Breast epithelium (tissue), 4 donors: ENCODE measurements around the gene MAJIN. TPM values are rescaled to one million over a fixed set of nuclear protein-coding genes. Genes with fewer than 3 reads are reported as not detected.

Source experiments
- DNase-seq, 2 donors: peaks; one replicate each; pipeline ENCODE4 v3.0.0-alpha.2; 2019; ENCODE audit warnings: low spot score in 2 of 2
- H3K27ac ChIP-seq, 2 donors: fragments of 200-600 bp; sonication (generic) in 1 of 2; one replicate each; pipeline ENCODE4 v1.5.1; 2016 to 2019; ENCODE audit warnings: mild to moderate bottlenecking in 1 of 2
- H3K27me3 ChIP-seq, 2 donors: fragments of 200-600 bp; sonication (generic) in 1 of 2; one replicate each; pipeline versions ENCODE4 v1.5.1 to v1.6.0; 2017 to 2019; ENCODE audit warnings: control low read depth in 1 of 2, mild to moderate bottlenecking in 1 of 2
- H3K36me3 ChIP-seq: fragments of 200-600 bp; one replicate; pipeline ENCODE4 v1.5.1; 2019
- H3K4me1 ChIP-seq, 2 donors: fragments of 200-600 bp; sonication (generic); one replicate each; pipeline ENCODE4 v1.5.1; 2016 to 2019; ENCODE audit warnings: control low read depth in 1 of 2
- H3K4me3 ChIP-seq, 3 donors: fragments of 200-600 bp; sonication (generic); 1 replicate in 2 of 3; 2 replicates in 1 of 3; pipeline ENCODE4 v1.5.1; 2016 to 2019; ENCODE audit warnings: mild to moderate bottlenecking in 3 of 3, moderate library complexity in 2 of 3
- H3K9me3 ChIP-seq, 2 donors: fragments of 200-600 bp; sonication (generic) in 1 of 2; one replicate each; pipeline ENCODE4 v1.5.1; 2016 to 2019; ENCODE audit warnings: control low read depth in 1 of 2
- CTCF ChIP-seq, 3 donors: fragments of 450-650 bp; IDR thresholded peaks; one replicate each; pipeline ENCODE4 v1.5.1; 2016 to 2017; ENCODE audit warnings: antibody characterized with exemption in 3 of 3, mild to moderate bottlenecking in 3 of 3, moderate library complexity in 3 of 3
- POLR2A ChIP-seq: fragments of 450-650 bp; IDR thresholded peaks from one replicate; pipeline ENCODE4 v1.6.1; 2016; ENCODE audit warnings: antibody characterized with exemption, mild to moderate bottlenecking, moderate library complexity
- POLR2AphosphoS5 ChIP-seq, 3 donors: sonication (generic); formaldehyde crosslinking; IDR thresholded peaks; one replicate each; pipeline ENCODE4 v1.6.1; 2017; ENCODE audit warnings: antibody characterized with exemption in 3 of 3
- intact Hi-C: fragments of 100-400 bp; cut with DNase I; formaldehyde crosslinking; loops from one replicate; pipeline ENCODE4 v1.15.1; 2023; ENCODE audit warnings: low total_unique reads
- total RNA-seq, 3 donors: library from RNA; depleted of rRNA; stranded (reverse); fragments of >200 nt; gene quantifications; one replicate each; pipeline ENCODE4 v1.1.0, GENCODE V29; 2016

The MAJIN gene
- total RNA-seq, 3 donors from 2014 or later: not detected

DNA sequence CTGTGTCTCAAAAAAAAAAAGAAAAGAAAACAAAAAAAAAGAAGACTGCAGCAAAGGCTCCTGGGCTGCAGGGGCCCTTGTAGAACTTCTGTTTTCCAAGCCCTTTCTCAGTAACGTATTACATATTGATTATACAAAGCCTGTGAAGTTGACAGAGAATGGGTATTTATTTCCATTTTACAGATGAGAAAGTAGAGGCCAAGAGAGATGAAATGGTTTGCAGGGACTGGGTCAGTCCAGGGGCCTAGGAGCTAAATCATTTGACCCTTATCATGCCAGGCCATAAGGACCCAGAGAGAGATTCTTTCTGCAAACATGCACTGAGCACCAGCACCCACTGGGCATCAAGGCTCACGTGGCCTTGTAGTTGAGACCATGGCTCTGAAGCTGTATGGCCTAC, 43.0 kb downstream of the MAJIN start:
- peaks cover 4% of the 10 kb centered on the region for H3K36me3 ChIP-seq
- H3K9me3 ChIP-seq: no peaks in the 10 kb centered on the region
- TF ChIP-seq CTCF (IDR thresholded peaks at IDR 0.05) (no peak), POLR2AphosphoS5 (IDR thresholded peaks at IDR 0.05) (no peak), POLR2A (no peak)
- no peak overlapping the region for H3K27ac ChIP-seq
- DNase-seq: no peak
- intact Hi-C loops: no loop called here
- no peaks in the 10 kb centered on the region for H3K27me3 ChIP-seq
- H3K4me3 ChIP-seq: no peak overlapping the region
- peaks cover 0 to 7% of the 10 kb centered on the region in 2 donors for H3K4me1 ChIP-seq

- no peak for DNase-seq
- peaks cover 0 to 7% of the 10 kb centered on the region in 2 donors for H3K4me1 ChIP-seq
- H3K4me3 ChIP-seq: no peak overlapping the region
- no peak overlapping the region for H3K27ac ChIP-seq
- H3K36me3 ChIP-seq: peaks cover 4% of the 10 kb centered on the region
- TF ChIP-seq CTCF (IDR thresholded peaks at IDR 0.05) (no peak), POLR2AphosphoS5 (IDR thresholded peaks at IDR 0.05) (no peak), POLR2A (no peak)
- H3K27me3 ChIP-seq: no peaks in the 10 kb centered on the region
- intact Hi-C loops: no loop called here
- H3K9me3 ChIP-seq: no peaks in the 10 kb centered on the region
Observed at GRCh38 chr11:64926689-64927088, 45.2 kb downstream of the MAJIN start.

DNA sequence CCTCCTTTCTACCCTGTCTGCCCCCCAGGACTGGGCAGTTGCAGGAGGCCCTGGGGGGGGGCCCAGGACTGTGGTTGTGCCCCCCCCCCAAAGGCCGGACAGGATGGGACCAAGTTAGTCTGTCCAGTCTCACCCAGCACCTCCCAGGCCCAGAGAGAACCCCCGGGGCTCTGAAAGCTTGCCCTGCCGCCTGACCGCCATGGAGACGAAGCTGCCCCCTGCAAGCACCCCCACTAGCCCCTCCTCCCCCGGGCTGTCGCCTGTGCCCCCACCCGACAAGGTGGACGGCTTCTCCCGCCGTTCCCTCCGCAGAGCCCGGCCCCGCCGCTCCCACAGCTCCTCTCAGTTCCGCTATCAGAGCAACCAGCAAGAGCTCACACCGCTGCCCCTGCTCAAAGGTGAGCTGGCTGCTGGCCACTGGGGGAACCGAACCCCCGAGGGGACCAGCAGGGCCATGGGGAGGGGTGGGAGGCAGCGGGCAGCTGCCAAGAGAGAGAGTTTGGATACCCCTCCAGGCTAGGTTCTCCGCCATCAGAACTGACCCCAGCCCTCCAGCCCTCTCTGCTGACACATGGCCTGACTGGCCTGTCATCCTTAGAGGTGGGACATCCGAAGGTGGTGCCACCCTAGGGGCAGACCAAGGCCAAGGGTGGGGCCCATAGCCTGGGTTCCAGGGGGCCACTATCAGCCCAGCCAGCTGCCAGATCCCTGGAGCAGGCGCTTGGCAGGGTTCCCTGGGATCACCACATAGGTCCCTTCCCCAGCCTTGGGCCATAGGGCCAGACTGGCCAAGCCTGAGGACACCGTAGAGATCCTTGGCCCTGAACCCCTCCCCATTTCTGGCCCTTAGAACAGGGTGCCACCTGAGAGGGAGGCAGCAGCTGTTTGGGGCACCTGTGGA, 46.1 kb downstream of the MAJIN start:
- H3K4me1 ChIP-seq: peaks cover 0 to 7% of the 10 kb centered on the region in 2 donors
- no peaks in the 10 kb centered on the region for H3K27me3 ChIP-seq
- no peaks in the 10 kb centered on the region for H3K36me3 ChIP-seq
- no peak overlapping the region for H3K27ac ChIP-seq
- intact Hi-C loops: no loop called here
- TF ChIP-seq POLR2AphosphoS5 (IDR thresholded peaks at IDR 0.05) (no peak), CTCF (IDR thresholded peaks at IDR 0.05) (no peak), POLR2A (no peak)
- H3K4me3 ChIP-seq: peak overlapping the region; percentile 88 to 99 (median 95)
- DNase-seq: no peak
- H3K9me3 ChIP-seq: no peaks in the 10 kb centered on the region

DNA sequence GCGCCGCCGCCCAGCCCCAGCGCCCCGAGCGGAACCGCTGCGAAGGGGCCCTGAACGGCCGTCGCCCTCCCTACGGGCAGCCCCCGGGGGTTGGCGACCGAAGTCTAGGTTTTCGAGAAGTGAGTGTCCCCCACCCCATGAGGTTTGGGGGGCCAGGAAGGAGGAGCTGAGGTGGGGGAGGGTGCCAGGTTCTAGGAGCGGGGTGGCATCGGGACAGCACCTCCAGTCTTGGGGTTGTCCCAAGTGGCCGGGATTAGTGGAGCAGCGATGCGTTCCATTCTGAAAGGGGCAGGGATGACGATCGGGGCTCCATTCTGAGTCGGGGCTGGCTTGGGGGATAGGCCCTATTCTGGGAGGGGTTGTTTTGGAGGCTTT, 47.0 kb downstream of the MAJIN start:
- DNase-seq: no peak
- H3K36me3 ChIP-seq: no peaks in the 10 kb centered on the region
- H3K27me3 ChIP-seq: no peaks in the 10 kb centered on the region
- peak overlapping the region; percentile 93 to 96 for H3K27ac ChIP-seq
- TF ChIP-seq CTCF (IDR thresholded peaks at IDR 0.05): peak in 1 of 3 donors; percentile 21
- no peak for TF ChIP-seq POLR2A
- no peak for TF ChIP-seq POLR2AphosphoS5 (IDR thresholded peaks at IDR 0.05)
- intact Hi-C loops: no loop called here
- peaks cover 0 to 7% of the 10 kb centered on the region in 2 donors for H3K4me1 ChIP-seq
- H3K9me3 ChIP-seq: no peaks in the 10 kb centered on the region
- H3K4me3 ChIP-seq: peak overlapping the region; percentile 88 to 99 (median 95)
